Prostate gland (tissue), 2 donors: Measurements from ENCODE around the gene GK. TPM values are rescaled to one million over a fixed set of nuclear protein-coding genes. Genes with fewer than 3 reads are reported as not detected.

Experiments used
- DNase-seq: peaks from one replicate; pipeline ENCODE4 v3.0.0-alpha.2; 2019; ENCODE audit warnings: low spot score
- H3K27ac ChIP-seq, 2 donors: fragments of 200-600 bp; sonication (generic); 2 replicates each; pipeline ENCODE4 v1.5.1; 2017 to 2019
- H3K27me3 ChIP-seq: fragments of 200-600 bp; sonication (generic); replicated peaks from 2 replicates; pipeline ENCODE4 v1.5.1; 2019; ENCODE audit not compliant: insufficient read depth
- H3K36me3 ChIP-seq, 2 donors: fragments of 200-600 bp; sonication (generic); 1 replicate in 1 of 2; 2 replicates in 1 of 2; pipeline versions ENCODE4 v1.5.1 to v1.8.1; 2017 to 2019
- H3K4me1 ChIP-seq: fragments of 200-600 bp; sonication (generic); replicated peaks from 2 replicates; pipeline ENCODE4 v1.5.1; 2019
- H3K4me3 ChIP-seq, 2 donors: fragments of 200-600 bp; sonication (generic); 2 replicates each; pipeline ENCODE4 v1.5.1; 2017 to 2019
- H3K9me3 ChIP-seq: fragments of 200-600 bp; sonication (generic); 2 replicates; pipeline ENCODE4 v1.5.1; 2017
- CTCF ChIP-seq, 4 experiments: fragments of 200-600 bp in 2 of 4; fragments of 450-650 bp in 2 of 4; sonication (generic) in 2 of 4; IDR thresholded peaks; 1 replicate in 3 of 4; 2 replicates in 1 of 4; pipeline ENCODE4 v1.5.1; 2016 to 2019; ENCODE audit warnings: antibody characterized with exemption in 4 of 4, mild to moderate bottlenecking in 2 of 4, moderate library complexity in 2 of 4
- POLR2A ChIP-seq: fragments of 450-650 bp; IDR thresholded peaks from one replicate; pipeline ENCODE4 v1.6.1; 2016; ENCODE audit warnings: antibody characterized with exemption, mild to moderate bottlenecking
- POLR2AphosphoS5 ChIP-seq: sonication (generic); formaldehyde crosslinking; IDR thresholded peaks from one replicate; pipeline ENCODE4 v1.6.1; 2017; ENCODE audit warnings: antibody characterized with exemption
- whole genome bisulfite sequencing: methylation state at CpG from one replicate; pipeline ENCODE4 v1.1.5; 2018; 5-methylcytosine and 5-hydroxymethylcytosine counted together
- intact Hi-C: fragments of 100-400 bp; cut with DNase I; formaldehyde crosslinking; loops from one replicate; pipeline ENCODE4 v1.14.2; 2022
- total RNA-seq, 2 donors: library from RNA; depleted of rRNA; stranded (reverse); fragments of >200 nt; gene quantifications; one replicate each; pipeline ENCODE4 v1.1.0, GENCODE V29; 2016

Gene GK
- total RNA-seq, 2 donors from 2014 or later: 3.0 to 7.4 TPM

- H3K27me3 ChIP-seq: no peaks in the 10 kb centered on the region
- H3K4me3 ChIP-seq: no peak overlapping the region
- intact Hi-C loops: no loop called here
- no peaks in the 10 kb centered on the region for H3K4me1 ChIP-seq
- WGBS: 66% methylated on average over 4 of the region's 4 CpGs
- no peaks in the 10 kb centered on the region for H3K36me3 ChIP-seq
- TF ChIP-seq POLR2A: no peak
- TF ChIP-seq POLR2AphosphoS5: no peak
- TF ChIP-seq CTCF (IDR thresholded peaks at IDR 0.05): no peak
- no peaks in the 10 kb centered on the region for H3K9me3 ChIP-seq
- no peak for DNase-seq
- H3K27ac ChIP-seq: no peak overlapping the region
Observed at GRCh38 chrX:30615229-30615628, 38.0 kb upstream of the GK start.

GRCh38 chrX:30618160-30618765 lies 35.0 kb upstream of the GK start:
- intact Hi-C loops: no loop called here
- Histone ChIP-seq H3K36me3 (no peaks in the 10 kb centered on the region), H3K4me3 (no peak overlapping the region), H3K9me3 (no peaks in the 10 kb centered on the region), H3K4me1 (no peaks in the 10 kb centered on the region), H3K27ac (no peak overlapping the region), H3K27me3 (no peaks in the 10 kb centered on the region)
- WGBS: 92% methylated on average over 7 of the region's 7 CpGs
- TF ChIP-seq POLR2AphosphoS5: no peak
- TF ChIP-seq POLR2A: no peak
- TF ChIP-seq CTCF (IDR thresholded peaks at IDR 0.05): no peak
- no peak for DNase-seq

GRCh38 chrX:30620125-30620524 lies 33.1 kb upstream of the GK start:
- 84% methylated on average over 3 of the region's 3 CpGs for WGBS
- no peaks in the 10 kb centered on the region for H3K36me3 ChIP-seq
- TF ChIP-seq CTCF (IDR thresholded peaks at IDR 0.05): no peak
- no peak for TF ChIP-seq POLR2AphosphoS5
- TF ChIP-seq POLR2A: no peak
- H3K27ac ChIP-seq: no peak overlapping the region
- H3K27me3 ChIP-seq: no peaks in the 10 kb centered on the region
- H3K9me3 ChIP-seq: no peaks in the 10 kb centered on the region
- intact Hi-C loops: no loop called here
- H3K4me3 ChIP-seq: no peak overlapping the region
- no peak for DNase-seq
- H3K4me1 ChIP-seq: no peaks in the 10 kb centered on the region

- no peaks in the 10 kb centered on the region for H3K9me3 ChIP-seq
- intact Hi-C loops: no loop called here
- no peaks in the 10 kb centered on the region for H3K4me1 ChIP-seq
- H3K4me3 ChIP-seq: no peak overlapping the region
- 31% methylated on average over 2 of the region's 2 CpGs for WGBS
- no peak overlapping the region for H3K27ac ChIP-seq
- TF ChIP-seq POLR2A (no peak), CTCF (IDR thresholded peaks at IDR 0.05) (no peak), POLR2AphosphoS5 (no peak)
- H3K27me3 ChIP-seq: no peaks in the 10 kb centered on the region
- no peak for DNase-seq
- H3K36me3 ChIP-seq: no peaks in the 10 kb centered on the region
Observed at GRCh38 chrX:30620980-30621618, 32.1 kb upstream of the GK start.

- intact Hi-C loops: no loop called here
- TF ChIP-seq CTCF (IDR thresholded peaks at IDR 0.05) (no peak), POLR2AphosphoS5 (no peak), POLR2A (no peak)
- WGBS: 81% methylated on average over 2 of the region's 2 CpGs
- Histone ChIP-seq H3K4me1 (no peaks in the 10 kb centered on the region), H3K9me3 (no peaks in the 10 kb centered on the region), H3K4me3 (no peak overlapping the region), H3K27ac (no peak overlapping the region), H3K27me3 (no peaks in the 10 kb centered on the region), H3K36me3 (no peaks in the 10 kb centered on the region)
- DNase-seq: no peak
Observed at GRCh38 chrX:30622361-30622760, 30.9 kb upstream of the GK start.
